ENCODE data around the gene CAMK1.

DNA sequence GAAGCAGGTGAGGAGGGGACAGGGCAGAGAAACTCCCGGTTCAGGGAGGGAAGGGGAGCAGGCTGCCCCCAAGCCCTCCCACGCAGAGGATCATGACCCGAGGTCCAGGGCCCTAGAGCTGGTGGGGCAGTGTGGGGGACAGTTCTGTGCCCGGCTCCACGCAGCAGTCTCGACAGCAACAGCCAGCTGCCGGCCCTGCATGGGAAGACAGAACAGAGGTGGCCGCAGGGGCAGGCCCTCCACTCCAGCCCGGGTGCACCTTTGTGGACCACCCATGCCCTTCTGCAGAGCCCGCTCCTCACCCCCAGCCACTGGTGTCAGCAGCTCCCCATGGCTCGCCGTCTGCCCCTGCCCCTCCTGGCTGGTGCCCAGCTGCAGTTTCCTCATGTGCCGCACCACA is 12.3 kb downstream of the CAMK1 start:
- TF ChIP-seq CTCF (IDR thresholded peaks at IDR 0.05) (no peak), POLR2A (IDR thresholded peaks at IDR 0.05) (no peak)

Data from heart left ventricle (tissue), 13 donors.